T-helper 17 cell (primary cell): Measurements from ENCODE around the gene DISC1. TPM values are rescaled to one million over a fixed set of nuclear protein-coding genes. Genes with fewer than 3 reads are reported as not detected.

Experiments used
- ATAC-seq: fragments of 150-1000 bp; cut with Tn5 transposase; 2 replicates; pipeline ENCODE4 v1.10.0; 2021; ENCODE audit warnings: mild to moderate bottlenecking, moderate library complexity
- DNase-seq, 3 donors: peaks; one replicate each; pipeline versions ENCODE4 v3.0.0 to v3.0.0-alpha.2; 2020 to 2021
- H3K9me3 ChIP-seq: one replicate; pipeline ENCODE4 v1.7.0; 2013; ENCODE audit warnings: low read length, mild to moderate bottlenecking; ENCODE audit not compliant: control insufficient read depth, poor library complexity, severe bottlenecking
- H3K27ac Mint-ChIP-seq: one replicate; pipeline ENCODE4 v1.8.0; 2022; ENCODE audit warnings: mild to moderate bottlenecking, moderate library complexity, mixed read lengths
- H3K27me3 Mint-ChIP-seq: one replicate; pipeline ENCODE4 v1.8.0; 2022; ENCODE audit warnings: mixed read lengths
- H3K36me3 Mint-ChIP-seq: one replicate; pipeline ENCODE4 v1.8.0; 2022; ENCODE audit warnings: low read depth, mixed read lengths
- H3K4me1 Mint-ChIP-seq: one replicate; pipeline ENCODE4 v1.8.0; 2022; ENCODE audit warnings: mild to moderate bottlenecking, mixed read lengths
- H3K4me3 Mint-ChIP-seq: one replicate; pipeline ENCODE4 v1.8.0; 2022; ENCODE audit warnings: mild to moderate bottlenecking, moderate library complexity, mixed read lengths
- total RNA-seq, 4 donors: library from RNA in 2 of 4; stranded (reverse) in 2 of 4; gene quantifications; one replicate each; pipeline ENCODE4 v1.2.3 and lab custom pipeline; 2022 to 2026

The DISC1 gene
- total RNA-seq, 2 donors from 2014 or later, result 16.2 to 17.4 TPM

GRCh38 chr1:231925864-231926263, 299.3 kb downstream of the DISC1 start:
- H3K27me3 Mint-ChIP-seq, result no peaks in the 10 kb centered on the region
- H3K36me3 Mint-ChIP-seq, result peaks cover 8% of the 10 kb centered on the region
- peaks cover 28% of the 10 kb centered on the region for H3K4me1 Mint-ChIP-seq
- H3K4me3 Mint-ChIP-seq, result no peak overlapping the region
- no peak for DNase-seq
- H3K27ac Mint-ChIP-seq, result no peak overlapping the region
- ATAC-seq, result no peak
- H3K9me3 ChIP-seq, result no peaks in the 10 kb centered on the region

- Mint-ChIP-seq H3K36me3 (peaks cover 8% of the 10 kb centered on the region), H3K4me1 (peaks cover 24% of the 10 kb centered on the region), H3K27ac (no peak overlapping the region), H3K4me3 (no peak overlapping the region), H3K27me3 (no peaks in the 10 kb centered on the region)
- no peaks in the 10 kb centered on the region for H3K9me3 ChIP-seq
- DNase-seq (no peak), ATAC-seq (no peak)
Measured at GRCh38 chr1:231926340-231926739, 299.8 kb downstream of the DISC1 start.

- Mint-ChIP-seq H3K36me3 (peaks cover 8% of the 10 kb centered on the region), H3K27me3 (no peaks in the 10 kb centered on the region), H3K4me3 (no peak overlapping the region), H3K4me1 (peaks cover 24% of the 10 kb centered on the region), H3K27ac (no peak overlapping the region)
- ATAC-seq, result no peak
- no peak for DNase-seq
- peaks cover 2% of the 10 kb centered on the region for H3K9me3 ChIP-seq
Measured at GRCh38 chr1:231926933-231927332, 300.3 kb downstream of the DISC1 start.

- Mint-ChIP-seq H3K27me3 (no peaks in the 10 kb centered on the region), H3K27ac (no peak overlapping the region), H3K4me1 (peaks cover 22% of the 10 kb centered on the region), H3K4me3 (no peak overlapping the region), H3K36me3 (peaks cover 8% of the 10 kb centered on the region)
- peaks cover 5% of the 10 kb centered on the region for H3K9me3 ChIP-seq
- ATAC-seq, result no peak
- no peak for DNase-seq
Measured at GRCh38 chr1:231927431-231927830, 300.8 kb downstream of the DISC1 start.

GRCh38 chr1:231929311-231929710, 302.7 kb downstream of the DISC1 start:
- no peaks in the 10 kb centered on the region for H3K27me3 Mint-ChIP-seq
- H3K27ac Mint-ChIP-seq, result no peak overlapping the region
- peaks cover 20% of the 10 kb centered on the region for H3K4me1 Mint-ChIP-seq
- H3K9me3 ChIP-seq, result peaks cover 9% of the 10 kb centered on the region
- peaks cover 4% of the 10 kb centered on the region for H3K36me3 Mint-ChIP-seq
- no peak for DNase-seq
- ATAC-seq, result no peak
- H3K4me3 Mint-ChIP-seq, result no peak overlapping the region

GRCh38 chr1:231930257-231930947, 303.8 kb downstream of the DISC1 start:
- H3K4me3 Mint-ChIP-seq, result peak overlapping the region; percentile 56
- peaks cover 19% of the 10 kb centered on the region for H3K4me1 Mint-ChIP-seq
- H3K9me3 ChIP-seq, result peaks cover 9% of the 10 kb centered on the region
- H3K36me3 Mint-ChIP-seq, result peaks cover 4% of the 10 kb centered on the region
- no peak for DNase-seq
- peak overlapping the region; percentile 51 for H3K27ac Mint-ChIP-seq
- ATAC-seq, result no peak
- H3K27me3 Mint-ChIP-seq, result no peaks in the 10 kb centered on the region

- Mint-ChIP-seq H3K27ac (no peak overlapping the region), H3K36me3 (peaks cover 4% of the 10 kb centered on the region), H3K27me3 (no peaks in the 10 kb centered on the region), H3K4me3 (no peak overlapping the region), H3K4me1 (peaks cover 20% of the 10 kb centered on the region)
- peaks cover 9% of the 10 kb centered on the region for H3K9me3 ChIP-seq
- ATAC-seq (no peak), DNase-seq (no peak)
Measured at GRCh38 chr1:231931146-231931545, 304.6 kb downstream of the DISC1 start.

- H3K4me1 Mint-ChIP-seq, result peaks cover 22% of the 10 kb centered on the region
Measured at GRCh38 chr1:231931846-231932454, 305.4 kb downstream of the DISC1 start.

GRCh38 chr1:231933711-231934626, 307.4 kb downstream of the DISC1 start:
- H3K4me3 Mint-ChIP-seq, result no peak overlapping the region
- ATAC-seq (no peak), DNase-seq (no peak)
- H3K27me3 Mint-ChIP-seq, result no peaks in the 10 kb centered on the region
- no peak overlapping the region for H3K27ac Mint-ChIP-seq
- H3K4me1 Mint-ChIP-seq, result peaks cover 18% of the 10 kb centered on the region
- peaks cover 9% of the 10 kb centered on the region for H3K9me3 ChIP-seq
- no peaks in the 10 kb centered on the region for H3K36me3 Mint-ChIP-seq

More at GRCh38 chr1:231931846-231932454, 305.4 kb downstream of the DISC1 start:
- H3K36me3 Mint-ChIP-seq, result peaks cover 4% of the 10 kb centered on the region
- no peak overlapping the region for H3K4me3 Mint-ChIP-seq
- ATAC-seq, result peak; percentile 32
- peak in 1 of 3 donors; percentile 5 for DNase-seq
- H3K27me3 Mint-ChIP-seq, result no peaks in the 10 kb centered on the region
- no peak overlapping the region for H3K27ac Mint-ChIP-seq
- peaks cover 9% of the 10 kb centered on the region for H3K9me3 ChIP-seq

- peaks cover 9% of the 10 kb centered on the region for H3K9me3 ChIP-seq
- H3K27me3 Mint-ChIP-seq, result no peaks in the 10 kb centered on the region
- DNase-seq (no peak), ATAC-seq (no peak)
- no peak overlapping the region for H3K4me3 Mint-ChIP-seq
- H3K4me1 Mint-ChIP-seq, result peaks cover 12% of the 10 kb centered on the region
- H3K27ac Mint-ChIP-seq, result no peak overlapping the region
- H3K36me3 Mint-ChIP-seq, result no peaks in the 10 kb centered on the region
Measured at GRCh38 chr1:231934797-231935196, 308.2 kb downstream of the DISC1 start.

GRCh38 chr1:231935856-231936255, 309.3 kb downstream of the DISC1 start:
- Mint-ChIP-seq H3K4me3 (no peak overlapping the region), H3K27ac (no peak overlapping the region), H3K4me1 (peaks cover 6% of the 10 kb centered on the region), H3K27me3 (no peaks in the 10 kb centered on the region), H3K36me3 (no peaks in the 10 kb centered on the region)
- DNase-seq (no peak), ATAC-seq (no peak)
- peaks cover 9% of the 10 kb centered on the region for H3K9me3 ChIP-seq

- Mint-ChIP-seq H3K4me3 (no peak overlapping the region), H3K27me3 (no peaks in the 10 kb centered on the region), H3K36me3 (peaks cover 3% of the 10 kb centered on the region), H3K4me1 (peaks cover 6% of the 10 kb centered on the region), H3K27ac (no peak overlapping the region)
- H3K9me3 ChIP-seq, result peaks cover 4% of the 10 kb centered on the region
- DNase-seq (no peak), ATAC-seq (no peak)
Measured at GRCh38 chr1:231936983-231937775, 310.6 kb downstream of the DISC1 start.
